ENCODE measurements around the gene FBXW8.

The FBXW8 gene

DNA sequence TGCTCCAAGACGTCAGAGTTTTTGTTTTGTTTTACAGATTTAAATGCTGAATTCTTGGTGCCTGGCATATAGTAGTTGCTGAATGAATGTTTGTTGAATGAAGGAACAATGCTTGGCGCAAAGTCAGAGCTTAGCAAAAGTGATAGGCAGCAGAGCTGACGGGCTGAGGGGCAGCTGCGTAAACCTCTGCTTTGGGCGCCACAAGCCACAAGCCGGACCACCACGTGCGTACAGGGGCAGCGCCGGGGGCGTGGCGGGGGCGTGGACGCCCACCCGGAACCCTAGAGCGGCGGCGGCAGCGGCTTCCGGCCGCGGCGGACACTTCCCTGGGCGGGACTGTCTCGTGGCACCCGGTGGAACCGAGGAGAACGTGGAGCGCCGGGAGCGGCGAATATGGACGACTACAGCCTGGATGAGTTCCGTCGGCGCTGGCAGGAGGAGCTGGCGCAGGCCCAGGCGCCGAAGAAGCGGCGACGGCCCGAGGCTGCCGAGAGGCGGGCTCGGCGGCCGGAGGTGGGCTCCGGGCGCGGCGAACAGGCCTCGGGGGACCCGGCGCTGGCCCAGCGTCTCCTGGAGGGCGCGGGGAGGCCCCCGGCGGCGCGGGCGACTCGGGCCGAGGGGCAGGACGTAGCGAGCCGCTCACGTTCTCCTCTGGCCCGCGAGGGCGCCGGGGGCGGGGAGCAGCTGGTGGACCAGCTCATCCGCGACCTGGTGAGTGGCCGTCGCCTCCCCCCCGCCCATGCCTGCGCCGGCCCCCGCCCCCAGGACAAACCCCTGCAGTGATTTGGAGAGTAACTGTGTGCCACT lies at the start of gene FBXW8:
FBXW8 (plus strand) TSS at position 306 of the 807 bp plus-strand sequence; CDS start at position 394, 88 bp downstream.
- peak; percentile 94 for DNase-seq

GRCh38 chr12:116861320-116861719 lies 49.4 kb upstream of the FBXW8 start:
- DNase-seq: peak; percentile 85

DNA sequence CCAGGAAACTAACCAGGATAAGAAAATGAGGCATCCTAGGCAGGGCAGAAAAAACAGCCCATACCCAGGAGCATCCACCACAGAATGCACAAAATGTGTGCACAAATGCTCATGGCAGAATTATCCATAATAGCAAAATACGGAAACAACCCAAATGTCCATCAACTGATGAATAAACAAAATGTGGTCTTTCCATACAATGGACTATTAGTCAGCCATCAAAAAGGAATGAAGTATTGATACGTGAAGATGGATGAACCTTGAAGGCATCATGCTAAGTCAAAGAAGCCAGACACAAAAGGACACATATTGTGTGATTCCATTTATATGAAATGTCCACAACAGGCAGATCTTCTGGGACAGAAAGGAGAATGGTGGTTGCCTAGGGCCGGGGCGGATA lies 48.6 kb upstream of the FBXW8 start:
- no peak for DNase-seq

DNA sequence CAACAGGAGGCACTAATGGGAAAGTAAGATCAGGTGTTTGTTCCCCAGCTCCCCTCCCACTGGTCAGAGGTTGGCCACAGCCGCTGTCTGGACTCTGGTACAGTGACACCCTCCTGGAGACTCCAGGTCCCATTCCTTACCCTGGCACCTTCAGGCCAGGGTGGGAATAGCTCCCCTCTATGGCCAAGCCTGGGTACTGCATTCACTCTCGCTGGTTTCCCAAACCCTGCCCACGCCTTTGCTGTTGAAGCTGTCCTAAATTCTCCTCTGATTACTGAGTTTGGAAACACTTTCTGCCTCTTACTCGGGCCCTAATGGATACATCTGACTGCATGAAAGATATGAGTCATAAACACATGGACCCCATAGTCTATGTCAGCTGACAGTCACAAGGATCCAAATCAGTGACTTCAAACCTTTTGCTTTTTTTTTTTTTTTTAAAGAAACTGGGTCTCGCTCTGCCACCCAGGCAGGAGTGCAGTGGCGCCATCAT lies 47.4 kb upstream of the FBXW8 start:
- DNase-seq: peak; percentile 84

GRCh38 chr12:116864371-116865160 lies 46.2 kb upstream of the FBXW8 start:
- DNase-seq: no peak

DNA sequence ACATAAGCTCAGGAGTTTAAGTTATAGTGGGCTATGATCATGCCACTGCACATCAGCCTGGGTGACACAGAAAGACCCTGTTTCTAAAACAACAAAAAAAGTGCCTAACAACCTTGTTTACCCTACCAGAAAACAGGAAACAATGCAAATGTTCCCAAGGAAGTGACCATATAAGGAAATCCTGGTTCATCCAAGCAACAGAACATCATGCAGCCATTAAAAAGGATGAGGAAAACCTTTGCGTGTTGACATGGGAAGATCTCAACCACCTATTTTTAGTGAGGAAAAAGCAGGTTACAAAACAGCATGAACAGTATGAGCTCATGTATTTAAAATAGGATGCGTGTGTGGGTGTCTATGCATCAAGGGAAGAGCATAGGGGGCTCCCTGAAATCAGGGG lies 43.2 kb upstream of the FBXW8 start:
- DNase-seq: no peak

GRCh38 chr12:116870306-116870705 lies 40.4 kb upstream of the FBXW8 start:
- DNase-seq: no peak

GRCh38 chr12:116874324-116874995 lies 36.3 kb upstream of the FBXW8 start:
- no peak for DNase-seq

DNA sequence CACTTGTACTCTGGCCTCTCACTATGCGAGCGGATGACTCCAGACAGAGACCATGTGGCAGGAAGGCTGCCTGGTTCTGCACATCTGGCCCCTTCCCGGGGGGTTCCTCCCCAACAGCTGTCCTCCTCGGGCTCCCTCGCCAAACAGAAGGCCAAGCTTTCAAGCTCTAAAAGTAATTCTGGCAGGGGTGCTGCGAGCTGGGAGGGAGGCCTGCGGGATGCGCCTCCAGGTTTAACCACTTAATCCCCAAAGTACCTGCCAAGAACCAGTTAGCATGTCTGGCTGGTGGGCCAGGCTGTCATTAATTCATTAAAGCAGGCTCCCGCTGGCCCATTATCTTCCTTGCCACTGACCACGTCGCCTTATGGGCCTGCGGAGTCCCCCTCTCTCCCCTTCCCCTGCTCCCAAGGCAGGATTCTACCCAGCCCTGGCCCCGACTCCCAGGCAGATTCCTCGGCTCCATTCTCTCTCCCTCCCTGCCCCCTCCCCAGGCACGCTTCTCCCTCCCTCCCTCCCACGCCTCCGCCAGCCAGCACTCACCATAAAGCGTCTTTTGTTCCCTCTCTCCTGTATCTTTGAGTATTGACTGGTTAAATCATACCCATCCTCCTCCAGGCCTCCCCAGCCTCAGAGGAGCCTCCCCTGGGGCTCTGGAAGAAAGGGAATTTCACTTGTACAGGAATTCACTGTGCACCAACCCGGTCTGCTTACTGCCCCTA lies 34.4 kb upstream of the FBXW8 start:
- peak; percentile 97 for DNase-seq

GRCh38 chr12:116878567-116879508 lies 31.9 kb upstream of the FBXW8 start:
- DNase-seq: peak; percentile 89

DNA sequence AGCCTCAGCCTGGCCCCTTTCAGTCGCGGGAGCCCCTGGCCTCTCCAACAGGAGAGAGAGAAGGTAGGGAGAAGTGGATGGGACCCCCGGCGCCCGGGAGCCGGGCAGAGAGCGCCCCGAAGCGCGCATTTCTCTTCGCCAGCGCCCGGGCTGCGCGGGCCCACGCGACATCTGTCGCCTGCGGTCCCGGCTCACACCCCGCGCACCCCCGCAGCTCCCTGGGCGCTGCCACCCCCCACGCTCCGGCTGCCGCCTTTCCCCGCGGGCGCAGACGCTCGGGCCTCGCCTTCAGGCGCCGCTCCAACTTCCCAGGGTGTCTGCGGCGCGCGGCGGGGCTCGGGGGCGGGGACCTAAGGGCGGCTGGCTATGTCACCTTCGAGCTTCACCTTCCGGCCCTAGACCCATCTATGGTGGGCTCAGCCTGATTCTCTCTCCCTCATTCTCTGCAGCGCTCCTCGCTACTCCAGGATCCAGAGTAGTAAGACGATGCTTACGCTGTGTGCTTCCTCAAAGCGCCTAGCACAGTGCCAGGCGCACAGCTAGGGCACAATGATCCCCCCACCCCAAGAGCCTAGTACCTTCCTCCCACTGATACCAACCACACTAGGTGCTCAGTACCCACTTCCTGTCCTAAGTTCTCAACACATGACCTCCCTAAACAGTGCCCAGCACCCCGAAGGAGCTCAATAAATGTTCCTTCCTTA lies 31.1 kb upstream of the FBXW8 start:
- peak; percentile 66 for DNase-seq

DNA sequence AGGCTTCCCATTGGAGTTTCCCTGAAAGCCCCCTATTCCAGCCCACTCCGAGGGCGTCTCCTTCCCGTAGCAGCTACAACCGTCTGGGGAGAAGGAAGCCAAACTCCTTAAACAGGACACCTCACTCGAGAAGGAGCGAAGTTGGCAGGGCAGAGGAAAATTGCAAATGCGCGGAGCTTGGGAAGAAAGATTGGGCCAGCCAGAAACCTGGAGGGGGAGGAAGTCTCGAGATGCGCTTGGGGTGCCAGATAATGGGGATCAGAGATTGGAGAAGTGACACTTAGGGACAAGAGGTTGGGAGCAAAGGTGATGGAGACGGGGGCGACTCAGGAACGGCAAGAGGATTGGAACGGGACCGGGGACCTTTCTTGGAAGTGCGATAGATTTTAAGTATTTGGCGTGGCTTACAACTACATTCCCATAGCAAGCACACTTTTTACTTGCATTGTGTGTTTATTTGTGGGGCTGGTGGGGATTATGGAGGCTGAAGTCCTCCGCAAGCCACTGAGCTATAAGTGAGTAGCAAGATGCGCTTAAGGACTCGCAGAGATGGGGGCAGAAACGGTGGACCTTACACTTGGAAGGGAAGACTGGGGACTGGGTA lies 30.4 kb upstream of the FBXW8 start:
- no peak for DNase-seq

DNA sequence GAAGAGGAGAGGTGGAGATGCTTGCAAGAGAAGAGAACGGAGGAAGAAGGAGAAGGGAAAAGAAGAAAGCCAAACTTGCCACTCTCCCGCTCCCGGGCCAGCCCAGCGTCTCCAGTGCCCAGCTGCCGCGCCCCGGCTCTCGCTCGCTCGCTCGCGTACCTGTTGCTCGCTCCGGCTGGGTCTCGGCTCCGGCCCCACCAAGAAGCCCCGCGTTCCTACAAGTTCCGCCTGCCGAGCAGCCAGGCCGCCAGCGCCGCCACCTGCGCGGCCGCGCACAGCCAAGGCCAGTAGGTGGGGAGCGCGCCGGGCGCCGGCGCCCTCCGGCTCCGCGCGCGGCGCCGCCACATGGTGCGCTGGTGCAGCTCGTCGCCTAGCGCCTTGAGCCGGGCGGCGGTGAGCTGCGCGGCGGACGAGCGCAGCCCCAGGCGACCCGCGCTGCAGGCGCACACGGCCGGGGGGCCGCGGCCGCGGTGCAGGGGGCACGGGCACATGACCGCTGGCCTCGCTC lies 29.9 kb upstream of the FBXW8 start:
- peak; percentile 92 for DNase-seq

DNA sequence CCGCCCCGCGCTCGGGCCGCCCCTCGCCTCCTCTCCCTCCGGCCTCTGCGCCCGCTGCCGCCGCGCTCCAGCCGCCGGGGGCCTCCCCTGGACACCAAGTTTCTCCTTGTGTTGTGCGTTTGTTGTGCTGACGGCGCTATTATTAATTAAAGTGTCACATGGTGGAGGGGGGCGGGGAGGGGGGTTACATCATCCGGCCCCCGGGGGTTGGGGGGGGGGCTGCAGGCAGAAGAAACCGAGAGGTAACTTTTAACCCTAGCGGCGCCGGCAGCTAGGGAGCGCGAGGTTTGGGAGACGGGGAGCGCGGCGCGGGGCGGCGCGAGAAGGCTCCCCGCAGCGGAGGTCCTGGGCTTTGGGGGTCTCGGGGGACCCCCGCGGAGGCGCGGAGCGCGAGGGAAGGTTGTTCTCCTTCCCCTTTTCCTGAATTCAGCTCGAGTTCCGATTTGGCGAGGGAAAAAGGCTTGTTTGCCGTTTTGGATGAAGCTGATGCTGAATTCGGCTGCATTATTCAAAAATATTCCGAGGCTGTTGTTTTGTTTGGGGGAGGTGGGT lies 29.3 kb upstream of the FBXW8 start, which contains the start of gene HRK:
HRK (minus strand) TSS at position 117 of the 552 bp plus-strand sequence. CDS start 134 bp downstream, outside the sequence.
- no peak for DNase-seq

DNA sequence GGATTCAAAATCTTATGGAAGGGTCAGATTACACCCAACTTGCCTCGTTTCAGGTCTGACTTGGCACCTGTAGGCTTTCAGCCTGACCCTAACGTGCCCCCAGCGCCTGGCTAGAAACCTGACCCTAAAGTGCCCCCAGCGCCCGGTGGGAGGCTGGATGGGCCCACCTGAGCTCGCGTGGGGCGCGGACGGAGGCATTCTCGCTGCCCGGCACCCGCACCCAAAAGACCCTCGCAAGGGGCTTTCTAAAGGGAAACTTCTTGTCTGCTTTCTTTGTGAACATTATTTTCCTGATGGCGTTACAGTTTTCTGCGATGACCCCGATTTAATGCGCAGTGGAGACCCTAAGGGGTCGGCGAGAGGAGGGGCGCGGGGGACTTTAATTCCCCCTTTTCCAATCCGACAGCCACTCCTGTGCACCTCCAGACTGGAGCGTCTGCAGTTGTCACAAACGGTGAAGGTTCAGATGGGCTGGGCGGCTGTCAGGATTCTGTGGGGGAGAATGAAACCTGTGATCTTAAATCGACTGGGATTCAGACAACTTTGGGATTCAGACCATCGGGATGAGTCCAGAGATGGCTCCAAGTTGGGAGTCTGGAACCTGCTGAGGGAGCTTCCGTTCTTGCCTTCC lies 28.8 kb upstream of the FBXW8 start:
- no peak for DNase-seq

- DNase-seq: no peak
Observed at GRCh38 chr12:116882742-116883141, 28.0 kb upstream of the FBXW8 start.

DNA sequence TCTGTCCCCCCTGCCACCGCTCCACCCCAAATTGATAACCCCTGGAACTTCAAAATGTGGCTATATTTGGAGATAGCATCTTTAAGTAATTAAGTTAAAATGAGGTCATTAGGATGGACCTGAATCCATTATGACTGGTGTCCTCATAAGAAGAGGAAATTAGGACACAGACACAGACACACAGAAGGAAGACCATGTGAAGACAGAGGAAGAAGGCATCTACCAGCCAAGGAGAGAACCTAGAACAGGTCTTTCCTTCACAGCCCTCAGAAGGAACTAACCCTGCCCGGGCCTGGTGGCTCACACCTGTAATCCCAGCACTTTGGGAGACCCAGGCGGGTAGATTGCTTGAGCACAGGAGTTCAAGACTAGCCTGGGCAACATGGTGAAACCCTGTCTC lies 25.9 kb upstream of the FBXW8 start:
- DNase-seq: no peak

GRCh38 chr12:116885491-116885890 lies 25.3 kb upstream of the FBXW8 start:
- DNase-seq: no peak

DNA sequence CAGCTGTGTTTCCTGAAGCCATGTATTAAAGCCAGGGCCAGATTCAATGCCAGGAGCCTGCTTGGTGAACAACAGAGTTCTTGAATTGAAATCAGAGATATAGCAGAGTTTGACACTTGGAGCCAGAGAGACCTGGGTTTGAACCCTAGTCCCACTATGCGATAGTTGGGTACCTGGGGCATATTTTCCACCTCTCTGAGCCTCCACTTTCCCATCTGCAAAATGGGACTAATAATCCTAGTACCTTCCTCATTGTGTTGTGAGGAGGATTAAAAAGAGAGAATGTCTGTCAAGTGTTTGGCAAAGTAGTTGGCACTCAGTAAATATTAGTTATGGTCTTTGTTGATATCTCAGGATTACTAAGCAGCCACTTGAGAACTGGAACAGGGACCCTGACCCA lies 23.5 kb upstream of the FBXW8 start:
- no peak for DNase-seq

Measured in islet precursor cell (in vitro differentiated cells).